Rectal smooth muscle tissue (tissue), 1 donor: ENCODE data around the gene FGF14.

ENCODE experiments used
- H3K27ac ChIP-seq: one replicate; pipeline ENCODE4 v1.7.0; 2013; ENCODE audit warnings: low read depth, low read length, inconsistent platforms
- H3K27me3 ChIP-seq: one replicate; pipeline ENCODE4 v1.7.0; 2013; ENCODE audit warnings: low read length; ENCODE audit not compliant: control insufficient read depth, insufficient read depth
- H3K36me3 ChIP-seq: one replicate; pipeline ENCODE4 v1.7.0; 2013; ENCODE audit warnings: low read length; ENCODE audit not compliant: control insufficient read depth, insufficient read depth
- H3K4me1 ChIP-seq: one replicate; pipeline ENCODE4 v1.7.0; 2013; ENCODE audit warnings: low read length; ENCODE audit not compliant: control insufficient read depth, insufficient read depth
- H3K4me3 ChIP-seq: one replicate; pipeline ENCODE4 v1.7.0; 2013; ENCODE audit warnings: low read length
- H3K9ac ChIP-seq: one replicate; pipeline ENCODE4 v1.7.0; 2013; ENCODE audit warnings: low read length

The FGF14 gene

DNA sequence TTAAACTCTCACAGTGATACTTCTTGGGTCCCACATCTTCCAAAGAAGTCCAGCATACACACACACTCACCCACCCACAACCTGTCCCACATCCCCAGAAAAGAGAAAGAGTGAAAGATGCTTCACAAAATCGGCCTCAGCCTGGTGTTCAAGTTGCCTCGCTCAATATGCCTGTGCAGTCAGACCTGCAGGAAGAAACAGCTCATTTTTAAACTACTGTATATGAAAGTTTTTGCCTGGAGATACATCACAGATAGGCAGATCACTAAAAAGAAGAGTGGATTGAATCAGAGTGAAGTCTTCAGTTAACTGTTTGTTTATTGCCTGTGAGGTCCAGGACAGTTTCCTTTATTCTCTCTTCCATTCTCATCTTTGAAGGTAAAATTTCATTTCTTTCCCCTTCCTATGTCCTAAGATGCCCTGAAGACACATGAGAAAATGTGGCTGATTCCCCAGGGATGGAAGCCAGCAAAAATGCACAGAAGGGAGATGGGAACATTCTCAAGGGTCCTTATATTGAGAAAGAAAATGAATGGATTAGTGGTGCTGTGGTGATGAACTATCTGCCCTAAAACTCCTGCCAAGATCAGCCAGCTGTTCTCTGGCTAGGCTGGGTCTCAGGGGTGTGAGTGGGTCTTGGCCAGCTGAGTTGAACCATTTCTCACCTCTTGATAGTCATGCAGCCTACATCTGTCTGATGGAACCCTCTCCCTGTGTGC, 690.4 kb downstream of the FGF14 start:
- Histone ChIP-seq H3K4me3 (no peak overlapping the region), H3K9ac (no peak overlapping the region), H3K27ac (no peak overlapping the region), H3K27me3 (no peaks in the 10 kb centered on the region), H3K36me3 (no peaks in the 10 kb centered on the region), H3K4me1 (no peaks in the 10 kb centered on the region)

DNA sequence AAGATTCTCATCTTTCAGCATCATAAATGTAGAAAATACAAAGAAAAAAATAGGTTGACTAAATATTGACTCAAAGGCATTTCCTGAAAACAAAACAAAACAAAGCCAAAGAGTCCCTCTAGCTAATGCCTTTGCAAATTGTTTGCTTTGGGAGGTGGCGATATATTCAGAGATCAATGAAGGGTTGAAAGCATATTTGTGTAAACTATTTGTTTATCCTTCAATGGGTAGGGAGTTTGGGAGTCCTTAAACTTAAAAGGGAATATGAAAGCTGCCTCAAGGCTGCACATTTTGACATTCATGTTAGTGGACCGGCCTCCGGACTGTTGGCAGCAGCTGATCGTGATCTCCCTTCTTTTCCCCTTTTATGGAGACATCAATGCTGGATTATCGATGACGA, 691.9 kb downstream of the FGF14 start:
- no peak overlapping the region for H3K4me3 ChIP-seq
- H3K27ac ChIP-seq: no peak overlapping the region
- no peak overlapping the region for H3K9ac ChIP-seq
- no peaks in the 10 kb centered on the region for H3K36me3 ChIP-seq
- no peaks in the 10 kb centered on the region for H3K4me1 ChIP-seq
- no peaks in the 10 kb centered on the region for H3K27me3 ChIP-seq

DNA sequence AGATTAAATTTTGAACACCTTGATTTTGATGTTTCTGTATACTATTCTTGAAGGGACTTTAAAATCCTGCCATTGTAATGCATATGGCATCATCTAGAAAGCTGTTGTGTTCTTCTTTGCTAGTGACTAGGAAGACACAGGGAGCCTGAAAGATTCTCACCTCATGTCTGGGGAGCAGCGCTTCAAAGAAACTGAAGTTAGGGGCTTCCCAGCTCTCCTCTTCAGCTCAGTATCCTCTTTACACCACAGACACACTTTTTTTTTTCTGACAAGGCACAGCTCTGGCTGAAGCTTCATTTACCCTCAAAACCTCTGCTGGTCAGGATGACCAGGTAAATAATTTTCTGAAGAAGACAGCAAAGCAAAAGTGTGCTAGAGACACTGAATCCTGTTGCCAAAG, 693.7 kb downstream of the FGF14 start:
- H3K4me3 ChIP-seq: no peak overlapping the region
- H3K9ac ChIP-seq: no peak overlapping the region
- no peaks in the 10 kb centered on the region for H3K4me1 ChIP-seq
- no peak overlapping the region for H3K27ac ChIP-seq
- no peaks in the 10 kb centered on the region for H3K27me3 ChIP-seq
- no peaks in the 10 kb centered on the region for H3K36me3 ChIP-seq

DNA sequence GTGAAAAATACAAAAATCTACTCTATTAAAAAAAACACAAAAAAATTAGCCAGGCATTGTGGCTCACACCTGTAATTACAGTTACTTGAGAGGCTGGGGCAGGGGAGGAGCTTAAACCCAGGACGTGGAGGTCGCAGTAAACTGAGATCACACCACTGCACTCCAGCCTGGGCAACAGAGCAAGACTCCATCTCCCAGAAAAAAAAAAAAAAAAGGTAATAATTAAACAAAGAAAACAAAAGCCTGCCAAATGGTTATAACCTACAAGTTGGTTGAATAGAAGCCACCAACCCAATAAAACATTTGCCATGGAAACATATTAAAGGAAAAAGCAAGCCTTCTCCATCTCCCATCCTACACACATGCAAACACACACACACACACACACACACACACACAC, 694.2 kb downstream of the FGF14 start:
- Histone ChIP-seq H3K4me3 (no peak overlapping the region), H3K27me3 (no peaks in the 10 kb centered on the region), H3K4me1 (no peaks in the 10 kb centered on the region), H3K9ac (no peak overlapping the region), H3K36me3 (no peaks in the 10 kb centered on the region), H3K27ac (no peak overlapping the region)

DNA sequence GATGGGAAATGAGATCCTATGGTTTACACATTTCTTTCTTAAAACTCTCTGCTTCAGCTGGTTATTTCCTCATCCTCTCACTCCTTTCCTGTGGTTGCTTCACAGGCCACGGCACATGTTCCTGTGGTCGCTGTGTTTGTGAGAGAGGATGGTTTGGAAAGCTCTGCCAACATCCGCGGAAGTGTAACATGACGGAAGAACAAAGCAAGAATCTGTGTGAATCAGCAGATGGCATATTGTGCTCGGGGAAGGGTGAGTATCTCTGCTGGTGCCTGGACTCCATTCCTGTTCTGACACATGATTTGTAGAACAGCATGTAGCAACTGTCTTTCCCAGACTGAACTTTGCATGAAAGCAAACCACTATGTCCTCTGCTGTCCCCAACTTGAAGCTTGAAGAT, 695.2 kb downstream of the FGF14 start:
- Histone ChIP-seq H3K4me3 (no peak overlapping the region), H3K4me1 (no peaks in the 10 kb centered on the region), H3K27ac (no peak overlapping the region), H3K27me3 (no peaks in the 10 kb centered on the region), H3K36me3 (no peaks in the 10 kb centered on the region), H3K9ac (no peak overlapping the region)

DNA sequence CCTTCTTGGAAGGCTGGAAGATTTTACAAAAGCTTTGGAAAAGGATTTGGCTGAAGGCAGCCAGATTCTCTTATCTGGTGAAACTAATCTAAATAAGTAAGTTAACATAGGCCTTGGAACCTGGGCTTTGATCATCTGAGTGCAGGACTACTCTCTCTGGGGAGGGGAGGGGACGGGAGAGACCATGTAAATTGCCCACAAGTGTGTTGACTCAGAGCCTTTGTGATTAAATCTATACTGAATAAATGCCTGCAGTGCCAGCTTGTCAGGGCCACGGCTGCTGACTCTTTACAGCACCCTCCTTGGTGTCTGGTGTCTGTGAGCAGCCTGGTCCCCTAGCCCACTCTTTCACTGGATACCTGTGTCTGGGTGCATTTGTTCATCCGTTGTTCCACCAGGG, 698.0 kb downstream of the FGF14 start:
- no peak overlapping the region for H3K9ac ChIP-seq
- H3K4me1 ChIP-seq: no peaks in the 10 kb centered on the region
- no peak overlapping the region for H3K27ac ChIP-seq
- H3K36me3 ChIP-seq: no peaks in the 10 kb centered on the region
- H3K27me3 ChIP-seq: no peaks in the 10 kb centered on the region
- H3K4me3 ChIP-seq: no peak overlapping the region

DNA sequence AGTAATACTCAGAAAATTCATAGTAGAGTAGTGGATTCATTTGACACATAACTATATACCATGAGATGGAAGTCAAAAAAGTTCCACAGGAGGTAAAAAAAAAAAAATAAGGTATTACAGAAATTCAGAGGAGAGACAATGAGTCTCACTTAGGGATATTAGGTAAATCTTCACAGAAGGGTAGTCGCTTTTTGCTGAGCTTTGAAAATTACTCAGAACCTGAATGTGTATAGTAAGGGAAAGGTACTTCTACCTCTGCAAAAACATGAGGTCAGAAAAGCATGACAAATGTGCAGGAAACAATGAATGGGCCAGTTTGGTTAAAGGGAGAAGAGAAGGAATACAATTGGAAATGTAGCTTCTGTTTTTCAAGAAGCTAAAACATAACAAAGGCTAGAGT, 698.8 kb downstream of the FGF14 start:
- Histone ChIP-seq H3K27me3 (no peaks in the 10 kb centered on the region), H3K36me3 (no peaks in the 10 kb centered on the region), H3K4me1 (no peaks in the 10 kb centered on the region), H3K9ac (no peak overlapping the region), H3K4me3 (no peak overlapping the region), H3K27ac (no peak overlapping the region)

DNA sequence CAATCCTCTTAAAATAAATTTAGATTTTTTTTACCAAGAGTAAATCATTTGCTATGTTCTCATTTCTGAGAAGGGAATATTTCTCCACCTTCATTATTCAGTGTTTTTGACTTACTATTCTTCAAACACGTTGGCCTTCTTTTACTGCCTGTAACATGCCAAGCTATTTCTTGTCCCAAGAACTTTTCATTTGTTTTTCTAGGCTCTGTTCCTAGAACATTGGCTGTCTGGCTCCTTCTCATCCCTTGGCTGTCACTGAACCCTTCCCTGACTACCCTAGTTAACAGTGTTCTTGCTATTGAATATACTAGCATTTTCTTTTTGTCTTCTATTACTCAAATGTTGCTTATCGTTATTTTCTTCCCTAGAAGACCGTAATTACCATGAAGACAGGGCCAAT, 701.2 kb downstream of the FGF14 start:
- Histone ChIP-seq H3K27ac (no peak overlapping the region), H3K4me3 (no peak overlapping the region), H3K36me3 (no peaks in the 10 kb centered on the region), H3K9ac (no peak overlapping the region), H3K27me3 (no peaks in the 10 kb centered on the region), H3K4me1 (no peaks in the 10 kb centered on the region)

DNA sequence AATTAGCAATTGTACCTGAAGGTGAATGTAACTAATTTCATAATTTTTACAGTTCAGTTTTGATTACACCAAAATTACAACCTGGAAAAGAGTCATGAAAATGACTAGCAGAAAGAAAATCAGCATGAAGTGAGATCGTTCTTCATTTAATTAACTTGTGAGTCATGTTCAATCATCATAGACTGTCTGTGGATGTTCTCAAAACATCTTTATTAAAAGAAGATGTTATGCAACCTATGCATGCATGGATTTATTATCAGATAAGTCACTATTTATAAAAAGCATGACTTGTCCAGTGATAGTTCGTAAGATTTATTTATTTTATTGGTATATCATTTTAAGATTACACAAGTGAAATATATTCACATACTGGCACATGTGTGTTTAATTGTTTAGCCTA, 703.4 kb downstream of the FGF14 start:
- Histone ChIP-seq H3K36me3 (no peaks in the 10 kb centered on the region), H3K27ac (no peak overlapping the region), H3K4me3 (no peak overlapping the region), H3K27me3 (no peaks in the 10 kb centered on the region), H3K4me1 (no peaks in the 10 kb centered on the region), H3K9ac (no peak overlapping the region)

DNA sequence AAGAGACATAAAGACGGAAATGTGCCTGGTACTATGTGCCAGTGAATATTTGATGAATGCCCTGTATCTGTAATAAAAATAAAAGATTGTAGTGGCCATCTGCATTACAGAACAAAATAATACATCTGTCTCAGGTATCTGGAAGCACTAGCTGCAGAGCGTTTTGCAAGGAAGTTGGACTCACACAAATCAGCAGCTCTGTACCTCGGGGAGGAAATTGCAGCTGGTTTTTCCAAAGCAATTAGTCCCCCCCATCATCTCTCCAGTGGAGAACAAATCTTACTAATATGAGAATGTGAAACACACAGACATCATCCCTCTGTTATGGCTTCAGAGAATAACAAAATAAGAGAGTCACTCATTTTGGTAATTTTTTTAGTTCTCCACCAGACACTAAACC, 704.1 kb downstream of the FGF14 start:
- no peaks in the 10 kb centered on the region for H3K36me3 ChIP-seq
- H3K4me1 ChIP-seq: no peaks in the 10 kb centered on the region
- no peak overlapping the region for H3K27ac ChIP-seq
- no peaks in the 10 kb centered on the region for H3K27me3 ChIP-seq
- no peak overlapping the region for H3K4me3 ChIP-seq
- no peak overlapping the region for H3K9ac ChIP-seq

DNA sequence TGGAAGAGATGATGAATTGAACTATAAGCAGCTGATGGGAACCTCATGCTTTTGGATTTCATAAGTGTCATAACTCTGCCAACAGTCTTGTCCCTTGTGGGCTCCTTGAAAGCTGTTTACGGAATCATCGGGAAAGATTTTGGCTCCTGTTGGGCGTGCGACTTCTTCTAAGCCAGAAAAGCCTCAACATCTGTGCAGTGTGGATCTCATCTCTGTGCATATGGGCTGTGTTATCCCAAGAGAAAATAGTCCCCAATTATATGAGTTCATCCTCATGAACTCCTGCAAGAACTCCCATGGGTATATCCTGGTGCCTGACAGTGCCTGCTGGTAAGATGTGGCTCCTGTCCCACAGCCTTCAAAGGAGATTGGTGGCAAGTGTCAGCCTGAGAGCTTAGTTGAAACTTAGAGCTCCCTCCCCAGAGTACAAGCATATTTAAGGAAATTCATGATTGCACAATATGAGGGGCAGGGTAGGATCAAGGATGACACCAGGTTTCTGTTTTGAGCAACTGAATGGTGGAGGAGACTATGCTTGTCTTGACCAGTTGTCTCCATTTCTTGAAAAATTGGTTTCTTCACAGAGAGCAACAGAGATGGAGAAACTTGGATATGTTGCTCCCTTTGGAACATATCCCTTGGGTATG, 705.9 kb downstream of the FGF14 start:
- no peak overlapping the region for H3K27ac ChIP-seq
- no peak overlapping the region for H3K4me3 ChIP-seq
- H3K27me3 ChIP-seq: no peaks in the 10 kb centered on the region
- H3K9ac ChIP-seq: no peak overlapping the region
- H3K36me3 ChIP-seq: no peaks in the 10 kb centered on the region
- no peaks in the 10 kb centered on the region for H3K4me1 ChIP-seq

DNA sequence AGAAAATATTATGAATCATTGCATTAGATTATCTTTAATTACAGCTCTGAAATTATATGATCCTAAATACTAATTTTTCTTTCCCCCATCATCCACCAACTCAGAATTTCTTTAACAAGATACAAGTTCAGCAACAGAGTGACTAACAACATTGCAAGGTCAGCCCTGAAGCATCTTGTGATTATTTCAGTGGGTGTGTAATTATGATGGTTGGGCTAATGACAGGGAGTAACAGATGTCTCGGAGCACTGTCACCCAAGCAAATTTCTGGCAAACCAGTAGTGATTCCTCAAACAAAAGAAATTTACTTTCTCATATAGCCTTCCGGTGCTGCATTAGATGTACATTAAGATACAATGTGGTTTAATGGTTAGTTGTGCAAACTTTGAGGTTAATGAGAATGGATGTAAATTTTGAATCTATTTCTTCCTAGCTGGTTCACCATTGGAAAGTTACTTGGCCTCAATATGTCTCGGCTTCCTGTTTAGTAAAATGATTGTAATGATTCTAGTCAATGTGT, 710.4 kb downstream of the FGF14 start:
- H3K27me3 ChIP-seq: no peaks in the 10 kb centered on the region
- H3K9ac ChIP-seq: no peak overlapping the region
- no peak overlapping the region for H3K4me3 ChIP-seq
- no peaks in the 10 kb centered on the region for H3K4me1 ChIP-seq
- H3K27ac ChIP-seq: no peak overlapping the region
- H3K36me3 ChIP-seq: no peaks in the 10 kb centered on the region

DNA sequence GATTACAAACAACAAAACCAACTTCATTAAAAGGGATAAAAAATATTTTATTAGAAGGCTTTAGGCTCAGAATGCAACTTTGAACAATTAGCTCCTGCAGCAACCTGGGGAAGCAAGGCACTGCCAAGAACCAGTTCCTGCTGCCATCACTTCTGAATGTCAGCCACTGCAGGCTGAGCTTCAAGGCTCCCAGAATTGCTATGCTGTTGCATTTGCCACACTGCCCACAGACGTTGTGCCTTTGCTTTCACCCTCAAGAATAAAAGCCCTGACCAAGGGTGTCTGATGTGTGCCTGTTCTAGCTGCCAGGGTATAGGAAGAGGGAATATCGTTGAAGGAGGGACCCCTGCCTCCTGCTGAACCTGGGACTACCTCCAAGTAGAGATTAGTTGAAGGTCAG, 711.0 kb downstream of the FGF14 start:
- Histone ChIP-seq H3K9ac (no peak overlapping the region), H3K4me1 (no peaks in the 10 kb centered on the region), H3K27me3 (no peaks in the 10 kb centered on the region), H3K4me3 (no peak overlapping the region), H3K36me3 (no peaks in the 10 kb centered on the region), H3K27ac (no peak overlapping the region)
